ENCODE results near the gene EFCAB10.

DNA sequence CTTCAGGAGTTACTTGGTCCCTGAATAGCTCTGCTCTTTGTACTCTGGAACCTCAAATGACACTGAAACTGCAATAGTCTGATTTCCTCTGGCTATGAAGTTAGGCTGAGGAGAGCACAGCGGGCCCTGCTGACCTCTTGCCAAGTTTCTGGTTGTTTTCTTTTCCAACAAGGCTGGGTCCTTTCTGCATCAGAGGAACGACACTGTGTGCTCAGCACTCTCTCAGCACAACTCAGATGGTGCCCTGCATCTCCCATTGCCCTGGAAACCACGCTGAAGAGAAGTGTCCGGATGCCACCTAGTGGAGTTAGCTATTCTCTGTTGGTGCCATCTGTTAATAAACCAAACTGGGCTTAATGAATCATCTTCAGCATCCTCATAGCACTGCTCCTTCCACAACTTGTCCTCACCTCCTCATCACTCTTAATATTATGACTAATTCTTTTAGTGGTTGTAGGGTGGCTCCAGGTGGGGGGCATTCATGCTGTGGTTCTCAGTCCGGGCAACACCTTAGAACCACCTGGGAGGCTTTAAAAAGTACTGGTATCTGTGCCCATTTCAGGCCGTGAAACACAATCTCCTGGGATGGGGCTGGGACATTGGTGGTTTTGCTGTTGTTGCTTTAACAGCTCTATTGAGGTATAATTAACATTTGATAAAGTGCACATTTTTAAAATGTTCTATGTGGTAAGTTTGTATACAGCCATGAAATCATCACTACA lies 8.2 kb upstream of the EFCAB10 start:
- TF ChIP-seq, protein P1, sequence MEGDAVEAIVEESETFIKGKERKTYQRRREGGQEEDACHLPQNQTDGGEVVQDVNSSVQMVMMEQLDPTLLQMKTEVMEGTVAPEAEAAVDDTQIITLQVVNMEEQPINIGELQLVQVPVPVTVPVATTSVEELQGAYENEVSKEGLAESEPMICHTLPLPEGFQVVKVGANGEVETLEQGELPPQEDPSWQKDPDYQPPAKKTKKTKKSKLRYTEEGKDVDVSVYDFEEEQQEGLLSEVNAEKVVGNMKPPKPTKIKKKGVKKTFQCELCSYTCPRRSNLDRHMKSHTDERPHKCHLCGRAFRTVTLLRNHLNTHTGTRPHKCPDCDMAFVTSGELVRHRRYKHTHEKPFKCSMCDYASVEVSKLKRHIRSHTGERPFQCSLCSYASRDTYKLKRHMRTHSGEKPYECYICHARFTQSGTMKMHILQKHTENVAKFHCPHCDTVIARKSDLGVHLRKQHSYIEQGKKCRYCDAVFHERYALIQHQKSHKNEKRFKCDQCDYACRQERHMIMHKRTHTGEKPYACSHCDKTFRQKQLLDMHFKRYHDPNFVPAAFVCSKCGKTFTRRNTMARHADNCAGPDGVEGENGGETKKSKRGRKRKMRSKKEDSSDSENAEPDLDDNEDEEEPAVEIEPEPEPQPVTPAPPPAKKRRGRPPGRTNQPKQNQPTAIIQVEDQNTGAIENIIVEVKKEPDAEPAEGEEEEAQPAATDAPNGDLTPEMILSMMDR (IDR thresholded peaks at IDR 0.05) = peak; percentile 25 to 69 (median 62)
- TF ChIP-seq POLR2A (IDR thresholded peaks at IDR 0.05) = no peak

All from adrenal gland (tissue), 5 donors.